ENCODE results near the gene CYB5B.

GRCh38 chr16:69466547-69466946 lies 42.1 kb downstream of the CYB5B start:
- TF ChIP-seq, protein P1, sequence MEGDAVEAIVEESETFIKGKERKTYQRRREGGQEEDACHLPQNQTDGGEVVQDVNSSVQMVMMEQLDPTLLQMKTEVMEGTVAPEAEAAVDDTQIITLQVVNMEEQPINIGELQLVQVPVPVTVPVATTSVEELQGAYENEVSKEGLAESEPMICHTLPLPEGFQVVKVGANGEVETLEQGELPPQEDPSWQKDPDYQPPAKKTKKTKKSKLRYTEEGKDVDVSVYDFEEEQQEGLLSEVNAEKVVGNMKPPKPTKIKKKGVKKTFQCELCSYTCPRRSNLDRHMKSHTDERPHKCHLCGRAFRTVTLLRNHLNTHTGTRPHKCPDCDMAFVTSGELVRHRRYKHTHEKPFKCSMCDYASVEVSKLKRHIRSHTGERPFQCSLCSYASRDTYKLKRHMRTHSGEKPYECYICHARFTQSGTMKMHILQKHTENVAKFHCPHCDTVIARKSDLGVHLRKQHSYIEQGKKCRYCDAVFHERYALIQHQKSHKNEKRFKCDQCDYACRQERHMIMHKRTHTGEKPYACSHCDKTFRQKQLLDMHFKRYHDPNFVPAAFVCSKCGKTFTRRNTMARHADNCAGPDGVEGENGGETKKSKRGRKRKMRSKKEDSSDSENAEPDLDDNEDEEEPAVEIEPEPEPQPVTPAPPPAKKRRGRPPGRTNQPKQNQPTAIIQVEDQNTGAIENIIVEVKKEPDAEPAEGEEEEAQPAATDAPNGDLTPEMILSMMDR (conservative IDR thresholded peaks at IDR 0.05 in 1 of 2, IDR thresholded peaks at IDR 0.05 in 1 of 2; ENCODE audit: low read depth in 1 of 2, low read length in 2 of 2) = no peak
- no peak for TF ChIP-seq EZH2 (IDR thresholded peaks at IDR 0.05; ENCODE audit: low read length, missing control alignments)

All from fibroblast of lung (primary cell).